RWPE2 (cell line): Measurements from ENCODE around the gene PTPRN2.
A peak's percentile ranks its signal among the peaks of the same experiment; 100 is the strongest.

Experiments used
- ATAC-seq: fragments of 200-7000 bp; cut with Tn5 transposase; 3 replicates; pipeline ENCODE4 v1.9.1; 2021; ENCODE audit warnings: low read depth
- DNase-seq: peaks from one replicate; pipeline ENCODE4 v3.0.0-alpha.2; 2020; ENCODE audit warnings: low spot score
- H3K27ac ChIP-seq: fragments of 450-650 bp; 2 replicates; pipeline ENCODE4 v1.5.1; 2017; ENCODE audit warnings: mild to moderate bottlenecking; ENCODE audit not compliant: poor library complexity, severe bottlenecking
- H3K27me3 ChIP-seq: fragments of 250-450 bp; sonication (Bioruptor Pico); 2 replicates; pipeline ENCODE4 v1.5.1; 2021; ENCODE audit warnings: mild to moderate bottlenecking, moderate library complexity; ENCODE audit not compliant: insufficient read depth, poor library complexity, severe bottlenecking
- H3K36me3 ChIP-seq: fragments of 250-450 bp; sonication (Bioruptor Pico); 2 replicates; pipeline ENCODE4 v1.5.1; 2020; ENCODE audit warnings: low read depth, mild to moderate bottlenecking, moderate library complexity
- H3K4me1 ChIP-seq: fragments of 250-450 bp; sonication (Bioruptor Pico); 2 replicates; pipeline ENCODE4 v1.5.1; 2021; ENCODE audit warnings: mild to moderate bottlenecking, moderate library complexity; ENCODE audit not compliant: insufficient read depth, poor library complexity, severe bottlenecking
- H3K4me3 ChIP-seq: fragments of 250-450 bp; sonication (Bioruptor Pico); 2 replicates; pipeline ENCODE4 v1.5.1; 2021; ENCODE audit warnings: mild to moderate bottlenecking, moderate library complexity; ENCODE audit not compliant: severe bottlenecking
- H3K9me3 ChIP-seq: fragments of 250-450 bp; sonication (Bioruptor Pico); 2 replicates; pipeline ENCODE4 v1.5.1; 2021; ENCODE audit warnings: mild to moderate bottlenecking, moderate library complexity; ENCODE audit not compliant: severe bottlenecking
- TF ChIP-seq, protein P1 (sequence below): fragments of 450-650 bp; IDR thresholded peaks from one replicate; pipeline ENCODE4 v1.5.1; 2017; ENCODE audit warnings: mild to moderate bottlenecking, moderate library complexity; ENCODE audit not compliant: poor library complexity, severe bottlenecking

PTPRN2 gene

DNA sequence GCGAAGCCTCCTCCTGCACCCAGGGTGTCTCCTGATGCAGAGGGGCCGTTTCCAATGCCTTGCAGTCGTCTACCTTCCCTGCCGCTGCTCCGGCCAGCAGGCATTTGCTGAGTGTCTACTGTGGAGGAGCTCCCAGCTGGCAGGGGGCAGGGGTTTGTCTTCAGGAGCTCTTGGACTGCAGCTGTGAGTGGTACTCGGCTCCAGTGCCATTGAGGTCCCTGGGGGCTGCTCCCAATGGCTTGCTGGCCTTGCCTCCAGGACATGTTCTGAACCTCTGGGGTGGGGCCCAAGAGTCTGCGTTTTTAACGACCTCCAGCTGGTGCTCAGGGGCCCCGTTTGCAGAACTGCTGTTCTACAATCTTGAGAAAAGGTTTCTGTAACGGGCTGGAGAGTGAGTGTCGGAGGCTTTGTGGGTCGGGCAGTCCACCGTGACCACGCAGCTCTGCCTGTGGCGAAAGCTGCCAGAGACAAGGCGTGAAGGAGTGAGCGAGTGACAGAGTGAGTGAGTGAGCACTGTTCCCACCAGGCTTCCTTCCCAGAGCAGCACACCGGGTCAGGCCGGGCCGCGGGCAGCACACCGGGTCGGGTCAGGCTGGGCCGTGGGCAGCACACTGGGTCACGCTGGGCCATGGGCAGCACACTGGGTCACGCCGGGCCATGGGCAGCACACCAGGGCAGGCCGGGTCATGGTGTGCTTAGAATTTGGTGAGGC lies 520.2 kb downstream of the PTPRN2 start:
- H3K4me3 ChIP-seq, result no peak overlapping the region
- ATAC-seq (no peak), DNase-seq (peak; percentile 45)
- H3K9me3 ChIP-seq, result peaks cover 6% of the 10 kb centered on the region
- no peak overlapping the region for H3K27ac ChIP-seq
- H3K4me1 ChIP-seq, result no peaks in the 10 kb centered on the region
- no peaks in the 10 kb centered on the region for H3K36me3 ChIP-seq
- no peaks in the 10 kb centered on the region for H3K27me3 ChIP-seq
- TF ChIP-seq, protein P1, sequence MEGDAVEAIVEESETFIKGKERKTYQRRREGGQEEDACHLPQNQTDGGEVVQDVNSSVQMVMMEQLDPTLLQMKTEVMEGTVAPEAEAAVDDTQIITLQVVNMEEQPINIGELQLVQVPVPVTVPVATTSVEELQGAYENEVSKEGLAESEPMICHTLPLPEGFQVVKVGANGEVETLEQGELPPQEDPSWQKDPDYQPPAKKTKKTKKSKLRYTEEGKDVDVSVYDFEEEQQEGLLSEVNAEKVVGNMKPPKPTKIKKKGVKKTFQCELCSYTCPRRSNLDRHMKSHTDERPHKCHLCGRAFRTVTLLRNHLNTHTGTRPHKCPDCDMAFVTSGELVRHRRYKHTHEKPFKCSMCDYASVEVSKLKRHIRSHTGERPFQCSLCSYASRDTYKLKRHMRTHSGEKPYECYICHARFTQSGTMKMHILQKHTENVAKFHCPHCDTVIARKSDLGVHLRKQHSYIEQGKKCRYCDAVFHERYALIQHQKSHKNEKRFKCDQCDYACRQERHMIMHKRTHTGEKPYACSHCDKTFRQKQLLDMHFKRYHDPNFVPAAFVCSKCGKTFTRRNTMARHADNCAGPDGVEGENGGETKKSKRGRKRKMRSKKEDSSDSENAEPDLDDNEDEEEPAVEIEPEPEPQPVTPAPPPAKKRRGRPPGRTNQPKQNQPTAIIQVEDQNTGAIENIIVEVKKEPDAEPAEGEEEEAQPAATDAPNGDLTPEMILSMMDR, result no peak

- TF ChIP-seq, protein P1, result no peak
- Histone ChIP-seq H3K9me3 (peaks cover 6% of the 10 kb centered on the region), H3K27me3 (no peaks in the 10 kb centered on the region)
These were observed 521.5 kb downstream of the PTPRN2 start for GRCh38 chr7:158066085-158066484.

DNA sequence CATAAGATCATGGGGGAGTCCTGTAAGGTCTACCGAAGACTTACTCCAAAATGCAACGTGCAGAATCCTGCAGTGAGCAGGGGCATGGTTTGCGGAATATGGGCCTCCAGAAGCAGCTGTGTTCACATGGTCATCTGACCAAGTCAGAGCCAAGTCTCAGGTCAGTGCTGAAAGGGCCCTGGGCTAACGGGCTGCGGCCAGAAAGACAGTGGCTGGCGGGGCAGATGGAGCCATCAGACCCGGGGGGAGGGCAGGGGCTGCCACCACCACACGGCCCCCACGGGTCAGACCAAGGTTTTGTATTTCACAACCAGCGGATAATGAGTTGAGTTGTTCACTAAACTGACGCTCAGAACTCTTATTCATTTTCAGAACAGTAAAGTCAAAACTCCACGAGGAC lies 522.3 kb downstream of the PTPRN2 start:
- H3K36me3 ChIP-seq, result no peaks in the 10 kb centered on the region
- H3K27ac ChIP-seq, result no peak overlapping the region
- TF ChIP-seq, protein P1, result no peak
- peak; percentile 14 for DNase-seq
- no peaks in the 10 kb centered on the region for H3K4me1 ChIP-seq
- ATAC-seq, result no peak
- H3K9me3 ChIP-seq, result peaks cover 6% of the 10 kb centered on the region
- no peak overlapping the region for H3K4me3 ChIP-seq
- no peaks in the 10 kb centered on the region for H3K27me3 ChIP-seq

More at GRCh38 chr7:158066085-158066484, 521.5 kb downstream of the PTPRN2 start:
- Histone ChIP-seq H3K4me1 (no peaks in the 10 kb centered on the region), H3K4me3 (no peak overlapping the region), H3K27ac (no peak overlapping the region), H3K36me3 (no peaks in the 10 kb centered on the region)
- DNase-seq, result no peak
- ATAC-seq, result no peak

GRCh38 chr7:158064631-158065030 lies 523.0 kb downstream of the PTPRN2 start:
- TF ChIP-seq, protein P1, result no peak
- no peak for DNase-seq
- Histone ChIP-seq H3K4me1 (no peaks in the 10 kb centered on the region), H3K9me3 (peaks cover 6% of the 10 kb centered on the region), H3K27me3 (no peaks in the 10 kb centered on the region), H3K27ac (no peak overlapping the region), H3K36me3 (no peaks in the 10 kb centered on the region), H3K4me3 (no peak overlapping the region)
- ATAC-seq, result no peak
